Measurements from ENCODE around the gene SOX1.
A peak's percentile ranks its signal among the peaks of the same experiment; 100 is the strongest.

SOX1 gene

DNA sequence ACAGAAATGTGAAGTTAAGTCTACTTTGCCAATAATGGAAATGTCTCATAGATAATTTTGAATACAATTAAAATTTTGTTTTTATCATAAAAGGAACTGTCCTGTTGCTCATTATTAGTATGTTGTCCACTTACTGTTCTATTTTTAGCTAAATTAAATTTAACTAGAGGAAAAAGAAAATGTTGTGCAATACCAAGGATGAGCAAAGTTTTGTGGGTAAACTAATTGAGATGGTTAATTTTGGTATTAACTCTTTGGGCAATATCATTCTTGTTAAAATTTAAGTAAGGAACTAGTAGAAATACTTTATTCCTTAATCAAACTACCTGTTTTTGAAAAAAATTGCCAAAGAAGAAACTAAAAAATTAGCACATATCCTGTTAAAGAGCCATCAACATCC, 43.5 kb downstream of the SOX1 start:
- no peak for DNase-seq

DNA sequence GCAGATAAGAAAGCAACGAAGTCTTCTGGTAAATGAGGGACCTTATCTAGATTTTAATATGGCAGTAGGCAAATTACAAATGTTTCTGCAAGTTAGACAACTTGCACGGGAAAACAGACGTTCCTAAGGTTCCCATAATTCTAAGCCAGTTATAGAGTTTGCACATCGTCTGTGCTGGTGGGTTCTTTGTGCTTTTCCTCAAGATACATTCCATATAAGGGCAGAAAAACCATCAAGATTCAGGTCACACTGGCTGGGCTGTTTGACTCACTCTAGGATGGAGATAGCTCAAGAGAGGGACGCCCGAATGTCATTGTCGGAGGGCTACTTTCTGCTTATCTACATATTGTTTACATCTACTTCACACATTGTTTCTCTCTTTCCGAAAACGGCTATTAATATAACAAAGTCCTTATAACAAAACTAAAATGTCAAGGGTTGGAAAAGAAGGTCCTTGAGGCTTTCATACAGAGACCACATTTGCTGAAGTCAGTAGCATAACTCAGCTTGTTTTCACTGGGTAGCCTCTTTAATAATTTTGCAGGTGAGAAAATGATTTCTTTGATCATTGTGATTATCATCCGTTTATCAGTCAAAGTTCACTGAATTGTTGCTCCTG, 44.4 kb downstream of the SOX1 start:
- DNase-seq: no peak

DNA sequence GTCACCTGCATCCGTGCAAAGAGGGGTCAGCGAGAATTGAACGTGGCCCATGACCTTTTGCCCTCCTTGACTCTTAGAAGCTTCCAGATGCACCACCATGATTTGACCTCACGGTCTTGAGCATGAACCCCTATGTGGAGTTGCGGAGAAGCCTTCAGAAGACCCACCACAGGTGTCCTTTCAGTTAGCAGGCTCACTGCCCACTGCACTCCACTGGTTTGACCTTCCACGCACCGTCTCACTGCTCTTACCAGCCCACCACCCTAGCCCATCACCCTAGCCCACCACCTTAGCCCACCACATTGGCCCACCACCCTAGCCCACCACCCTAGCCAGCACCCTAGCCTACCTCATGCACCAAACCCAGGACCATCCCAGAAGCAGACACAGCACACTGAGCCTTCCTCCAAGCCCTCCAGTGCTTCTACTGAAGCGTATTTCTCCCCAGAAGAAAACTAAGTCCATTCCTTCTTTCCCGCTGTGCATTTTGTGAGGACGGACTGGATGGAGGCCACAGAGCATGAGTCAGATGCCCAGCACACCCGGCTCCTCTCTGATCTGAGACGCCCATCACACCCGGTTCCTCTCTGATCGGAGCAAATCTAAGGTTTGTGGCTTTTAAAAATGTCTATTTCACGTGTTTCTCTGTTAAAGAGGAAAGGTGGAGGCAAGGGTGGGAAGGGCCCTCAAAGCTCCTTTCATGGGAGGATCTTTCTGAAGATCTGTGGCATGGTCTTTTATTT, 45.8 kb downstream of the SOX1 start:
- no peak for DNase-seq

DNA sequence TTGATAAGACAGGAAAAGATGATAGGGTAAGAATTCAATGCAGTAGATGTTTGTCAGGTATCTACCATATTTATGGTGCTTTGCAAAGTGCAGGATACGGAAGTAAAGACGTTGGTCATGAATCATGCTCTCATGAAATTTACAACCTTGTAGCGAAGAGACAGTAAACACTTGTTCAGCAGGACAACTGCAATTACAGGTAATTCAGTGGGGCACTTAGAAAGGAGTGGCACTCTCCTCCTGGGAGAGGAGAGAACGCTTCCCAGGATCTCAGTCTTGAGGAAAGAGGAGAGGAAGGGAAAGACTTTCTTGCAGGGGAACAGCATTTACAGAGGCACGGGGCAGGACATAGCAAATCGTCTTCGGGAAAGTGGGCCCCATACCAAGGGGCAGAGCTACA, 46.4 kb downstream of the SOX1 start:
- peak; percentile 23 for DNase-seq

DNA sequence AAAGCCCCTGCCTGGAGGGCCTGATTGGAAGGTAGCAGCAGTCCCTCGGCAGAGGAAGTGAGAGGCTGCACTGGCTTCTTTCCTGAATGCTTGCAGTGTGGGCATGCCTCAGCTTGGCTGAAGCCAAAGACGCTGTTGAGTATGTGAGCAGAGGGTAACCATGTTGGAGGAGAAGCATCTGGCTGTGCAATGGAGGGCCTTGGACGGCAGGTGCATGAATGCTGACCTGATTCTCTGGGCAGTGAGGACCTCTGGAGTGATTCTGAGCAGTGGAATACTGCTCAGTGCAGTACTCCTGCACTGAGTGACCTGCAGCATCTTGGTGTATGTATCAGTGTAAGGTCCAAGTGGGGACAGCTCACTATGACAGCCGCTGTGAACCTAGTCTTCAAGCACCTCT, 46.9 kb downstream of the SOX1 start:
- no peak for DNase-seq

DNA sequence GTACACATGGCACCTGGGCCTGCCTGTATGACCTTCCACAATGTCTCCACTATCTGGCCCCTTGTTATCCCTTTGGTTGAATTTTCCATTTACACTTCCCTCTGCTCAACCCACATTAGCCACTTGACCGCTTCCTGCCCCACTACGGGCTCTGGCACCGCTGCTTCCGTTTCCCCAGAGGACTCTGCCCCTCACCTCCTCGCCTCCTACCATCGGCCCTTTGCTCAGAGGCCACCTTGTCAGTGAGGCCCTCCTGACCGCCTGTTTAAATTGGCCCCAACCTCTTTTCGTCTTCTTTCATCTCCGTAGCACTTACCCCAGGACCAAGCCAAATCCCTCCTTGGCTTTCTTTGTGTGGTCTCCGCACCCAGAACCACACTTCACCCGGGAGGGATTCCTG, 47.4 kb downstream of the SOX1 start:
- DNase-seq: no peak

DNA sequence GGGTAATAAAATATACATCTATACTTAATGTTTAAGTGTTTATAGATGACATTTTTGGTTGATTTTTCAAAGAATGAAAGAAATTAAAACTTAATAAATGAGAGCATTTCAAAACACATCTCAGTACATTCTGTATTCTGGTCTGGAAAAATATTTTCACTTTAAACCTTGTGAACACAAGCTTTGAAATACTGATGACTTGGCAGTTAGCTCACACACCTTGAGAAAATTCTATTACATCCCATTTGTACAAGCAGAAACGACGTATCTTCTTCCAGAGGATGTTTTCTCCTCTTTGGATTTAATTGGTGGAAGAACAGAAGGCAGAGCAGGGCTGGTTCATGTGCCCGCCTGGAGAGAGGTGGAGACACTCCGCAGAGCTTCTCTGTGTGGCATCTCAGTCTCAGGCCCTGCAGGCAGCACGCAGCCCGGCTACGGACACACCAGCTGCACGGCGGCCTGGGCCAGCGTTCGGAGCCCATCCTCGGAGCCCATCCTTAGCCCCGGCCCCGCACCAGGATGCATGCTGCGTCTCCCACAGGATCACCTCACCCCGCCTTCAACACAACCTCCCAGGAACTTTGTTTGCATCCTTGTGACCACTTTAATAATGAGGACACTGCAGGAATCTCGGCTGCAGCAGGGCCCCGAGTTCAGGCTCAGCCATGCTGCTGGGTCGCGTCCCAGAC, 48.6 kb downstream of the SOX1 start:
- DNase-seq: no peak

DNA sequence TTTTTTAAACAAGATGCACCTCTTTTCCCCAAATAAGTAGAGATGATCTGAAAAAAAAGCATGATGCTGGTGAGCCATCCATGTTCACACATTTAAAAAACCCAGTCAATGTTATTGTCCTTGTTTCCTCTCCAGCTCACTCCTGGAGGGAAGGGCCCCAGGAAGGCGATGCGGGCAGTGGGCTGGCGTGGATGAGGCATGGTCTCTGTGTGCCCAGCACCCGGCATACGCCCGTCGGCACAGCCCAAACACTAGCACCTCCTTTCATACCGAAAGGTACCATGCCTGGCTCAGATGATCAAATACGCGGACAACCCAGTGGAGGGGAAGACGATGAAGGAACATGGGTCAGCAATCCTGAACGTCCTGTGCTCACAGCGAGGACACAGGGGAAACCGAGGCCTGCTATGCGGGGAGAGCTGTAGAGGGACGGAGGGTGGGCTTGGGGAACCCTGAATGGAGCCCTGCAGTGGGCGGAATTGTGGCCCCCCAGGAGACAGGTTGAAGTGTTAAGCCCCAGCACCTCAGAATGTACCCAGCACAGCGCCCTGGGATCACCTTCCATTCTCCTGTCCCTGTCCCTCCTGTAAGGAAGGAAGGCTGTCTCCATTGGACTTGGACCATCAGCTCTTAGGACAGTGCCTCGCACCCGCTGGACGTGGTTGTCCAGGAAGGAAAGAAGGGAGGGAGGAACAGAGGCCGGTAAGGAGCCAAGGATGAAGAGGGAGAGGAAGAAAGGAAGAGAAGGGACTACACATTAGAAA, 49.4 kb downstream of the SOX1 start:
- no peak for DNase-seq

DNA sequence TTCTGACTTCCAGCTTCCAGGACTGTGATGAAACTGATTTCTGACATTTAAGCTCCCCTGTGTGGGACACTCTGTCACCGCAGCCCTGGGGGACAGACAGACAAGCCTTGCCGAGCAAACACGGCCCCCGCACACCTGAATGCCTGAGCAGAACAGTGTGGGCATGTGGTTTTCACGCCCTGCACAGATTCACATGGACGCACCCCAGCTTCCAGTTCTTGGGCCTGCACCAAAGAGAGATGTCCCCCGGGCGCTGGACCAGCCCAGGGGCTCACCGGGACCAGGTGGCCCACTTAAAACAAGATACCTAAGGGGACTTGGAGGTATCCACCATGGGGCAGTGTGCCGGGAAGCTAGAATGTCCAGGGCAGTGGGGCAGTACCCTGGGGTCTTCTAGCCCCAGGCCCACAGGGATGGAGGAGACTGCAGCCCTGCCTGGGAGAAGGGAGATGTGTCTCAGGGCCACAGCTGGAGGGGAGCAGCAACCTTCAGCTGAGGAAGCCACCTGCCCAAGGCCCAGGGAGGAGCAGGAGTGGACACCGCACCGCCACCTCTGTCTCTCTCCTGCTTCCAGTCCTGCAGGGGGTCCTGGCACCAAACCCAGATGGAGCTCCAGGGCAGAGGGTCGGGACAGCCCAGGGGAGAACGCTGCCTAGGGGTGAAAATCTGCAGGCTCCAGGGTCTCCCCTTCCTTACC, 50.5 kb downstream of the SOX1 start:
- DNase-seq: no peak

DNA sequence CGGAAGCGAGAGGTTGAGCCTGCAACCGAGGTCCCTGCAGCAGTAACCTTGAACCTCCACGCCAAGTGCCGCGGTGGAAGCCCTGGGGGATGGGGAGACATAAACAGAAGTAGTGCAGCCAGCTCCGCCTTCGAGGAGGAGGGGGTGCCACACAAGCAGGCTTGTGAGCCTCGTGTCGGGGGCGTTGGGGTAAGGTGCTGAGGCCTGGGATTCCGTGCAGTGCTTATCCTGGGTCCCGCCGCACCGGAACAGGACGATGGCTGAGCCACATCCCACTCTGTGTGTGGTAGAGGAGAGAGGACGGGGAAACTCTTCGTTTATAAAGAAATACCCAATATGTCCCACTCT, 51.0 kb downstream of the SOX1 start:
- DNase-seq: no peak

DNA sequence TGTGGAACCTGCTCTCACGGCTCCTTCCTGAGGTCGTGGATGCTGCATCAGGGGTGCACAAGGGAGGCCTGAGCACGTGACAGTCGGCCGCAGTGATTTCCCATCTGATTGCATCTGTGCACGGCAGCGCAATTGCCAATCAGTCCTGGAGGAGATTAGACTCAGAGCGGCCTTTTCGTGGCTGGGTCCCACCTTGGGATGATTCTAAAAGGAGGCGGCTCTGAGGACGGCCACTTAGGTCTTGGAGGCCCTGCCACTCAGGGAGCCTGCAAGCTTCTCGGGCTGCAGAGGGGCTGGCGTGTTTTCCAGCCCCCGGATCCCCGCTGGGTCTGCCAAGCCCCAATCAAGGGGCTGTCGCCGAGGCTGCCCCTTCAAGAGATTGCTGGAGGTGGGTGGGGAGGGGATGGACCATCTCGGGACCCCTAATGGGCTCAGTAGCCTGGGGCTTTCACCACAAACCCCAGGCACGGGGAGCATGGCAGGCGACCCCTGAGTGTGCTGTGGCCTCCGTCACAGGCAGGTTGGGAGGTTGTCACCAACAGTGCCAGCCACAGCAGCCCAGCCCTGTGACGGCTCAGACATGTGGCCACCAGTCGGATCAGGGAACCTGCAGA, 51.6 kb downstream of the SOX1 start:
- DNase-seq: no peak

DNA sequence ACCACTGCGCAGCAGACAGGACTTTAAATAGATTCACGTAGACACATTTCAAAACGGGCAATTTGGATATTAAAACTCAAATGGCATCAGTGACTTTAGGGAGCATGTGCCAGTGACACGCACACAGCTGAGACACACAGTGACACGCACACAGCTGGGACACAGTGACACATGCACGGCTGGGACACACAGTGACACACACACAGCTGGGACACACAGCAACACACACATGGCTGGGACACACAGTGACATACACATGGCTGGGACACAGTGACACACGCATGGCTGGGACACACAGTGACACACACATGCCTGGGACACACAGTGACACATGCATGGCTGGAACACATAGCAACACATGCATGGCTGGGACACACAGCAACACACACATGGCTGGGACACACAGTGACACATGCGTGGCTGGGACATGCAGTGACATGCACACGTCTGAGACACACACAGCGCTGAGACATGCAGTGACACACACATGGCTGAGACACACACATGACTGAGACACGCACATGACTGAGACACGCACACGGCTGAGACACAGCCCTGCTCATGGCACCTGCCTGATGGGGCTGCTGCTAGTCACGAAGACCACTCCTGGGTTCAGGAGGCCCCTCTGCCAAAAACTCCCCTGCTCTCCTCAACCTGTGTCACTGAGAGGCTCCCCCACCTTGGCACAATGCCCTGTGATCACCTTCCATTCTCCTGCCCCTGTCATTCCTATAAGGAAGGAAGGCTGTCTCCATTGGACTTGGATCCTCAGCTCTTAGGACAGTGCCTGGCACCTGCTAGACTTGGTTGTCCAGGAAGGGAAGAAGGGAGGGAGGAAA, 52.5 kb downstream of the SOX1 start:
- DNase-seq: no peak

DNA sequence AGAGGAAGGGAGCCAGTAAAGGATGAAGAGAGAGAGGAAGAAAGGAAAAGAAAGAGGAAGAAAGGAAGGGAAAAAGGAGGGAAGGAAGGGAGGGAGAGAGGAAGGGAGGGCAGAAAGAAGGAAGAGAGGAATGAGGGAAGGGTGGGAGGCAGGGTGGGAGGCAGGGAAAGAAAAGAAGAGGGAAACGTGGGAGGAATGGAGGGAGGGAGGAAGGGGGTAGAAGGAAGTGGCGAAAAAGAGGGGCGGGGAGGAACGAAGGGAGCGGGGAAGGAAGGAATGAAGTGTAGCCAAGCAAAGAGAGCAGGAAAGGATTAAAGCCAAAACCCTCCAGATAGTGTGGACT, 53.1 kb downstream of the SOX1 start:
- DNase-seq: no peak

All from NCI-H1436 (cell line).